HCT116 (cell line): ENCODE results near the gene NAGLU. TPM values are rescaled to one million over a fixed set of nuclear protein-coding genes. Genes with fewer than 3 reads are reported as not detected.
"Not testable (repeated sequence)": the region's sequence is repeated elsewhere in the genome, so short reads cannot be mapped to it uniquely, and the experiment has no call there.

Source experiments
- ATAC-seq: fragments of 200-7000 bp; cut with Tn5 transposase; 2 replicates; pipeline ENCODE4 v1.9.1; 2020; ENCODE audit warnings: mild to moderate bottlenecking, moderate library complexity
- BruUV-seq: library from RNA; stranded (reverse); fragments of 400-500 nt; replicated peaks from 2 replicates; lab custom pipeline; 2021; lab: Mats Ljungman, UMichigan
- CTCF ChIA-PET: fragments of 300-600 bp; sonication (Branson Sonifier 250); formaldehyde crosslinking; loops from one replicate; lab custom pipeline; 2021; ENCODE audit warnings: antibody characterized with exemption; lab: Charles Lee
- POLR2A ChIA-PET: fragments of 300-600, 350-600 bp; sonication (Branson Sonifier 250); formaldehyde crosslinking; loops from one replicate; lab custom pipeline; 2021; ENCODE audit warnings: antibody characterized with exemption; lab: Charles Lee
- RAD21 ChIA-PET, 2 experiments: fragments of 300-600 bp; sonication (Branson Sonifier 250); formaldehyde crosslinking; loops; one replicate each; lab custom pipeline; 2023; ENCODE audit warnings: low total read pairs in 2 of 2; ENCODE audit not compliant: uncharacterized antibody in 2 of 2, unreplicated experiment in 2 of 2, low non-redundant PET in 1 of 2; lab: Charles Lee
- DNase-seq: peaks from one replicate; pipeline ENCODE4 v3.0.0-alpha.2; 2010; ENCODE audit warnings: low read depth, low spot score
- H2AFZ ChIP-seq: fragments of 200-600 bp; shearing (Covaris generic), sonication (generic); 2 replicates; pipeline ENCODE4 v1.6.1; 2017; ENCODE audit warnings: low read depth, mixed run types, mixed read lengths, antibody characterized with exemption, low read length; ENCODE audit not compliant: poor library complexity, severe bottlenecking
- H3K27ac ChIP-seq: 2 replicates; pipeline ENCODE4 v1.5.1; 2012; ENCODE audit warnings: low read depth, low read length
- H3K27me3 ChIP-seq: fragments of 200-600 bp; sonication (generic); 2 replicates; pipeline ENCODE4 v1.6.1; 2016; ENCODE audit warnings: mixed run types, low read length, mixed read lengths; ENCODE audit not compliant: insufficient read depth
- H3K36me3 ChIP-seq, 2 experiments: fragments of 200-500 bp in 1 of 2; fragments of 200-600 bp in 1 of 2; sonication (Bioruptor generic) in 1 of 2; sonication (generic) in 1 of 2; 2 replicates each; pipeline versions ENCODE4 v1.5.1 to v1.6.1; 2014 to 2016; ENCODE audit warnings: low read length in 2 of 2, inconsistent platforms in 1 of 2, mixed read lengths in 1 of 2, mixed run types in 1 of 2; ENCODE audit not compliant: insufficient read depth in 2 of 2, control insufficient read depth in 1 of 2
- H3K4me1 ChIP-seq, 2 experiments: fragments of 200-600 bp in 1 of 2; sonication (generic) in 1 of 2; 2 replicates each; pipeline versions ENCODE4 v1.5.1 to v1.6.1; 2012 to 2017; ENCODE audit warnings: low read length in 2 of 2, inconsistent platforms in 1 of 2, mild to moderate bottlenecking in 1 of 2, mixed read lengths in 1 of 2, mixed run types in 1 of 2, moderate library complexity in 1 of 2; ENCODE audit not compliant: insufficient read depth in 2 of 2, control insufficient read depth in 1 of 2
- H3K4me2 ChIP-seq: fragments of 200-600 bp; sonication (generic); 2 replicates; pipeline ENCODE4 v1.6.1; 2017; ENCODE audit warnings: mixed run types, low read length, mixed read lengths
- H3K4me3 ChIP-seq, 2 experiments: fragments of 200-600 bp in 1 of 2; sonication (generic) in 1 of 2; replicated peaks in 1 of 2; 2 replicates each; pipeline ENCODE4 v1.5.1; 2011 to 2016; ENCODE audit warnings: low read length in 2 of 2, control low read depth in 1 of 2, low read depth in 1 of 2, mild to moderate bottlenecking in 1 of 2, mixed read lengths in 1 of 2, mixed run types in 1 of 2
- H3K79me2 ChIP-seq: fragments of 200-600 bp; sonication (generic); 2 replicates; pipeline ENCODE4 v1.6.1; 2017; ENCODE audit warnings: mild to moderate bottlenecking, mixed run types, low read length, moderate library complexity, mixed read lengths; ENCODE audit not compliant: insufficient read depth
- H3K9ac ChIP-seq: fragments of 200-600 bp; sonication (generic); 2 replicates; pipeline ENCODE4 v1.6.1; 2016; ENCODE audit warnings: low read length, mixed read lengths
- H3K9me2 ChIP-seq: fragments of 200-600 bp; sonication (generic), shearing (Covaris generic); 2 replicates; pipeline ENCODE4 v1.6.1; 2017; ENCODE audit warnings: mixed run types, mild to moderate bottlenecking, moderate library complexity; ENCODE audit not compliant: insufficient read depth
- H3K9me3 ChIP-seq, 2 experiments: fragments of 200-500 bp in 1 of 2; fragments of 200-600 bp in 1 of 2; sonication (Bioruptor generic) in 1 of 2; sonication (generic) in 1 of 2; 2 replicates each; pipeline ENCODE4 v1.6.1; 2014 to 2017; ENCODE audit warnings: low read length in 2 of 2, mixed read lengths in 2 of 2, inconsistent platforms in 1 of 2, low read depth in 1 of 2, mild to moderate bottlenecking in 1 of 2, mixed run types in 1 of 2, moderate library complexity in 1 of 2; ENCODE audit not compliant: control insufficient read depth in 1 of 2, insufficient read depth in 1 of 2
- H4K20me1 ChIP-seq: fragments of 200-600 bp; sonication (generic), shearing (Covaris generic); 2 replicates; pipeline ENCODE4 v1.6.1; 2017; ENCODE audit warnings: mixed run types, mild to moderate bottlenecking, moderate library complexity; ENCODE audit not compliant: insufficient read depth
- ATF3 ChIP-seq: IDR thresholded peaks from 2 replicates; pipeline ENCODE4 v1.6.1; 2012
- CBX3 ChIP-seq: IDR thresholded peaks from 2 replicates; pipeline ENCODE4 v1.6.1; 2012; ENCODE audit warnings: low read depth
- CEBPB ChIP-seq: IDR thresholded peaks from 2 replicates; pipeline ENCODE4 v1.6.1; 2012; ENCODE audit warnings: low read depth
- CTCF ChIP-seq, 3 experiments: fragments of 200-600 bp in 1 of 3; sonication (generic) in 1 of 3; IDR thresholded peaks in 2 of 3; conservative IDR thresholded peaks in 1 of 3; 2 replicates each; pipeline ENCODE4 v1.5.1; 2012 to 2017; ENCODE audit warnings: low read depth in 2 of 3, low read length in 2 of 3, antibody characterized with exemption in 1 of 3, borderline replicate concordance in 1 of 3, control low read depth in 1 of 3, mild to moderate bottlenecking in 1 of 3, mixed read lengths in 1 of 3, mixed run types in 1 of 3, moderate library complexity in 1 of 3; ENCODE audit not compliant: insufficient read depth in 1 of 3
- ELF1 ChIP-seq: IDR thresholded peaks from 2 replicates; pipeline ENCODE4 v1.6.1; 2012; ENCODE audit warnings: low read depth, borderline replicate concordance
- EZH2 ChIP-seq: fragments of 200-600 bp; sonication (generic); IDR thresholded peaks from 2 replicates; pipeline ENCODE4 v1.6.1; 2017; ENCODE audit warnings: antibody characterized with exemption, mixed run types
- POLR2A ChIP-seq: IDR thresholded peaks from 2 replicates; pipeline ENCODE4 v1.7.0; 2011; ENCODE audit warnings: borderline replicate concordance; ENCODE audit not compliant: insufficient read depth, insufficient read length; ENCODE audit errors: extremely low read depth
- SRF ChIP-seq: IDR thresholded peaks from 2 replicates; pipeline ENCODE4 v1.6.1; 2012; ENCODE audit warnings: low read depth
- TCF7L2 ChIP-seq: IDR thresholded peaks from 2 replicates; pipeline ENCODE4 v1.7.0; 2011; ENCODE audit warnings: borderline replicate concordance, inconsistent platforms; ENCODE audit not compliant: insufficient read depth, insufficient read length; ENCODE audit errors: extremely low read depth
- YY1 ChIP-seq: IDR thresholded peaks from 2 replicates; pipeline ENCODE4 v1.6.1; 2011; ENCODE audit warnings: low read length, low read depth, moderate library complexity, mild to moderate bottlenecking; ENCODE audit not compliant: insufficient replicate concordance; ENCODE audit errors: extremely low read depth
- ZBTB33 ChIP-seq: IDR thresholded peaks from 2 replicates; pipeline ENCODE4 v1.6.1; 2011; ENCODE audit warnings: mild to moderate bottlenecking, low read length, moderate library complexity; ENCODE audit not compliant: insufficient replicate concordance; ENCODE audit errors: extremely low read depth
- intact Hi-C: fragments of 100-400 bp; cut with micrococcal nuclease; formaldehyde crosslinking; loops from 2 replicates; pipeline ENCODE4 v1.10.0; 2022
- total RNA-seq: library from RNA; stranded (reverse); gene quantifications from one replicate; pipeline ENCODE4 v1.2.1, GENCODE V29; 2021; ENCODE audit not compliant: unreplicated experiment

The NAGLU gene
- total RNA-seq, 1 experiment from 2014 or later = 17.7 TPM

GRCh38 chr17:42555961-42556617, 20.0 kb downstream of the NAGLU start:
- DNase-seq, BruUV-seq, CTCF ChIA-PET, H4K20me1 ChIP-seq, H3K9me2 ChIP-seq, intact Hi-C loops, H3K27ac ChIP-seq, H2AFZ ChIP-seq, H3K9ac ChIP-seq, H3K27me3 ChIP-seq, H3K36me3 ChIP-seq, H3K9me3 ChIP-seq, H3K4me3 ChIP-seq, RAD21 ChIA-PET: not testable (repeated sequence)
- peak in 2 of 3 experiments; percentile 41 to 45; a peak in 4 of 6 replicates for TF ChIP-seq CTCF (IDR thresholded peaks at IDR 0.05 in 2 of 3, conservative IDR thresholded peaks at IDR 0.05 in 1 of 3; ENCODE audit: borderline replicate concordance in 1 of 3, insufficient read depth in 1 of 3, low read depth in 2 of 3, low read length in 2 of 3)
- POLR2A ChIA-PET = interaction anchor here (1.6 kb wide), 1 partner anchor 133 kb away, joined by 3 read pairs; the partner anchor contains the start of gene CAVIN1
- peak overlapping the region; percentile 86 for H3K4me2 ChIP-seq
- peak; percentile 68 for ATAC-seq
- H3K4me1 ChIP-seq = peaks cover 13 to 39% of the 10 kb centered on the region in 2 experiments
- H3K79me2 ChIP-seq = peaks cover 17% of the 10 kb centered on the region; the same call in 1 of the 2 replicates

GRCh38 chr17:42559075-42559474, 23.0 kb downstream of the NAGLU start:
- ATAC-seq = no peak
- Histone ChIP-seq H3K79me2 (peaks cover 29% of the 10 kb centered on the region), H3K36me3 (peaks cover 0 to 1% of the 10 kb centered on the region in 2 experiments; a peak in 2 of 4 replicates), H3K4me3 (no peak overlapping the region), H3K4me1 (peaks cover 27 to 49% of the 10 kb centered on the region in 2 experiments), H3K9me2 (no peaks in the 10 kb centered on the region), H4K20me1 (no peaks in the 10 kb centered on the region), H2AFZ (no peak overlapping the region), H3K27ac (no peak overlapping the region), H3K27me3 (no peaks in the 10 kb centered on the region)
- ChIA-PET POLR2A (no interaction called here), CTCF (no interaction called here), RAD21 (no interaction called here)
- DNase-seq = no peak
- no TSS peak for BruUV-seq
- intact Hi-C loops = no loop called here
- no peak for TF ChIP-seq POLR2A
- no peak for TF ChIP-seq CBX3
- no peak for TF ChIP-seq ELF1
- TF ChIP-seq YY1 = no peak
- TF ChIP-seq EZH2 = no peak
- TF ChIP-seq TCF7L2 = no peak
- no peak for TF ChIP-seq ZBTB33
- TF ChIP-seq ATF3 = no peak
- TF ChIP-seq SRF = no peak
- TF ChIP-seq CEBPB = no peak
- TF ChIP-seq, all 23 proteins: peak for 0
- Histone ChIP-seq H3K9ac (peak overlapping the region; percentile 9; the same call in 1 of the 2 replicates), H3K9me3 (no peaks in the 10 kb centered on the region), H3K4me2 (peak overlapping the region; percentile 28; the same call in 1 of the 2 replicates)
